GM18868 (cell line): Measurements from ENCODE around the gene PNCK.

ENCODE experiments used
- ATAC-seq: cut with Tn5 transposase; IDR thresholded peaks from one replicate; pipeline ENCODE4 v1.9.1; 2021; ENCODE audit warnings: mild to moderate bottlenecking, moderate library complexity; ENCODE audit not compliant: unreplicated experiment

The PNCK gene

DNA sequence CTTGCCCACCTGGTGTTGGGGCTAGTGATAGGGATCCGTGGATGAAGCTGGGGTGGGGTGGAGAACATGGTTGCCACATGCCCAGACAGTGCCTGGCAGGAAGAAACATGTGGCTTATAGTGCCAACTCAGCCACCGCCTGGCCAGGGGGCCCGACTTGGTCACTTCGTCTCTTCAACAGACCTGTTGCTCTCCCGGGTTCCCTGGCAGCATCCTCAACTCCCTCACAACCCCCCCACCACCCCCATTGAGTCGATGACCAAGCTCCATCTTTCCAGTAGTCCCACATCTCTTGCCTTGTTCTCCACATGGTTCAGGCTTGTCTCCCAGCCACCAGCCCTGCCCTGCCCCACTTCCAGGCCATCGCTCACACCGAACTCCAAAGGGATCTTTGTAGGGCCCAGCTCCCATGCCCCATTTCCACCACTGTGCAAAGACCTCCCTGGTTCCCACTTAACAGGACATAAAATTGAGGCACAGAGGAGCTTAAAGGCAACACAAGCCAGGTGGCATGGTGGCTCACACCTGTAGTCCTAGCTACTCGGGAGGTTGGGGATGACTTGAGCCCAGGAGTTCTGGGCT lies 7.8 kb downstream of the PNCK start:
- ATAC-seq: no peak

DNA sequence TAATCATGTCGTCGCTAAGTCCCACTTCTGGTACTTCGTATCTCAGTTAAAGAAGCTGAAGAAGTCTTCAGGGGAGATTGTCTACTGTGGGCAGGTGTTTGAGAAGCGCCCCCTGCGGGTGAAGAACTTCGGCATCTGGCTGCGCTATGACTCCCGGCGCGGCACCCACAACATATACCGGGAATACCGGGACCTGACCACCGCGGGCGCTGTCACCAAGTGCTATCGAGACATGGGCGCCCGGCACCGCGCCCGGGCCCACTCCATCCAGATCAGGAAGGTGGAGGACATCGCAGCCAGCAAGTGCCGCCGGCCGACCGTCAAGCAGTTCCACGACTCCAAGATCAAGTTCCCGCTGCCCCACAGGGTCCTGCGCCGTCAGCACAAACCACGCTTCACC lies 11.3 kb downstream of the PNCK start:
- no peak for ATAC-seq

DNA sequence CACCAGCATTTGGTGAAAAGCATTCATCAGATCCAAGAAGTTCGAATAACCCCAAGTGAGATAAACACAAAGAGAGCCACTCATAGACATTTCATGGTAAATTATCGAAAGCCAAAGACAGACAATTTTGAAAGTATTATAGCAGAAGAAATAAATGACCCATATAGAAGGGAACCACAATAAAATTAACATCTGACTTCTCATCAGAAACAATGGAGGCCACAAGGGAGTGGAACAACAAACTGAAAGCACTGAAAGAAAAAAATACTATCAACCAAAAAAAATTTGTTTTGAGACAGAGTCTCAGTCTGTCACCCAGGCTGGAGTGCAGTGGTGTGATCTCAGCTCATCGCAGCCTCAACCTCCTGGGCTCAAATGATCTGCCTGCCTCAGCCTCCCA lies 14.3 kb downstream of the PNCK start:
- ATAC-seq: no peak

DNA sequence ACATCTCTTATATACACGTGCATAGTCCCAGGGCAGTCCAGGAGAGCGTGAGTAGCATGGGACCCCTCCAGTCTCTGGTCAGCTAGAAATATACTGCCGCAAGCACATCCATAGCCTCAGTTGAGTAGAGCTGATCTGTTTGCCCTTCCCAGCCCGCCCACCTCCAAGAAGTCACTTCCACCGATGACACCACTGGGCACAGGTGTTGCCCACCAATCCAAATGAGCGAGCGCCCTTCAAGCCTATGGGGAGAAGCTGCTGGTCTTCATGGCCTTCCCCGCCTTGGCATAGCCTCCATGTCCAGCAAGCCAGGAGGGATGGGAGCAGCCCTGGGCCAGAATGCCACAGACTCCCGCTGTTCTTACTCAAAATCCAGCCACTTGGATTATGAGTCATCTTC lies 16.5 kb downstream of the PNCK start:
- no peak for ATAC-seq

DNA sequence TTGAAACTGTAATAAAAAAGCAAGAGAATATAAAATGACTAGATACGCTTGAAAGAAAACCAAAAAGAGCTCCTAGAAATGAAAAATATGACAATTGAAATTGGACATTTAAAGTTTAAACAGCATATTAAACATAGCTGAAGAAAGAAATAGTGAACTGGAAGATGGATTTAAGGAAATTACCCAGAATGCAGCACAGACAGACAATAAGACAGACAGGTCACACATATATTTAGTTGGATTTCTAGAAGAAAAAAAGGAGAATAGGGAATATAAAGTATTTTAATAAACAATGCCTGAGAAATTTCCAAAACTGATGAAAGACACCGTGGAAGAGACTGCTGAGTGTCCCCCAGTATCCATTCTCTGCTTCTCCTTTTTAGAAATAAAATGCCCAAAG lies 20.1 kb downstream of the PNCK start:
- no peak for ATAC-seq

DNA sequence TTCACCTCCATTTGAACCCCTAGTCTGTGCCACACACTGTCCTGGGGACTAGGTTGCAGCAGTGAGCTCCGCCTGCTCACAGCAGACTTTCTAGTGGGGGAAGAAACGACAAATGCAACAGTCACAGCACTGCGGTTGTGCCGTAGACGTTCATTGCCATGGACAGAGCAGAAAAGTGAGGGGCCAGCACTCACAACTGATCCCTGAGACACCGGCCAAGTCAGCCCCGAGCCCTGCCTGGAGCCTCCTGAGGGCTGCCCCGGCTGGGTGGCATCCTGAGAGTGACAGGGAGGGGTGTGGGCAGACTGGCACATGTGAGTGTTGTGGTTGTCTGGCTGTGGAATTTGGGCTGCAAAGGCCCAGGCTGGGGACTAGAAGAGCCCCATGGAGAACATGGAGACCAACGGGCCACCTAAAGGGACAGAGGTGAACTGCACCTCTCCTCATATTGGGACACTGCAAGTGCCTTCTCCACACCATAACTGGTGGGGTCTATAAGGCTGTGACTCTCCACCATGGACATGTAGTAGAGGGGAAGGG lies 22.0 kb downstream of the PNCK start:
- ATAC-seq: no peak

DNA sequence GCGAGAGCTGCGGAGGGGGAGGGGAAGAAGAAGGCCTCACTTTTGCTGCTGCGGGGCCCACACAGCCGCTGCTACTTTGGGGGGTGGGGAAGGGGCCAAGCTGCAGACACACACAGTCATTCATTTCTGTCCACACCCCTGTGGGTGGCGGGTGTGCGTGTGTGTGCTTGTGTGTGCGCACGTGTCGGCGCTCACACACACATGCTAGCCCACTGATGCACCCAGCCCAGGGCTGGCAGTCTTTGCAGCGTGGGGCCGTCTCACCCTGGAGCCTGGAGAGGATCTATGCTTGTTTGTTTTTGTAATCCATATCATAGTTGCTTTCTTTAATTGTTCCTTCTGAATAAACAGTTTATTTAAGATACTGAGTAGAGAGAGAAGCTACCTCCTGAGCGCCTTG lies 22.7 kb downstream of the PNCK start:
- no peak for ATAC-seq

DNA sequence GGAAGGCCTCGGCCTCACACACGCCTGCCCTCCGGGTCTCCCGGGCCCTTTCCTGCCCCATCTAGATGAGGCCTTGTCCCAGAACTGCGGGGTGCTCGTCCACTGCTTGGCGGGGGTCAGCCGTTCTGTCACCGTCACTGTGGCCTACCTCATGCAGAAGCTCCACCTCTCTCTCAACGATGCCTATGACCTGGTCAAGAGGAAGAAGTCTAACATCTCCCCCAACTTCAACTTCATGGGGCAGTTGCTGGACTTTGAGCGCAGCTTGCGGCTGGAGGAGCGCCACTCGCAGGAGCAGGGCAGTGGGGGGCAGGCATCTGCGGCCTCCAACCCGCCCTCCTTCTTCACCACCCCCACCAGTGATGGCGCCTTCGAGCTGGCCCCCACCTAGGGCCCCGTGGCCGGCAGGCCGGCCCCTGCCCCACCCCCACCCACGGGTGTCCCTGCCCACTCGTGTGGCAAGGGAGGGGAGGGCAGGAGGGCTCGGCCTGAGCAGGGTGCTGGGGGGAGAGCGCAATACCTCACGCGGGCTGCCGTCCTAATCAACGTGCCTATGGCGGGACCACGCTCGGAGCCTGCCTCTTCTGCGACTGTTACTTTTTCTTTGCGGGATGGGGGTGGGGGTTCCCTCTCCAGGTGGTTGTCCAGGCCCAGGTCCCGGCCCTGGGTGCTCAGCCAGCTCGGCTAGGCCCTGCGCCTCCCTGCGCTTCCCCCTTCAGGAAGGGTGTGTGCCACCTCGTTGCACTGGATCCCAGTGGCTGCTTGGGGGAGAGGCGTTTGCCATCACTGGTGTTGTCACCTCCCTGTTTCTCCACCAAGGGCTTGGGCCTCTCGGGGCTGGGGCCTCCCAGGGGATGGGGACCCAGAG lies 23.5 kb downstream of the PNCK start:
- no peak for ATAC-seq

DNA sequence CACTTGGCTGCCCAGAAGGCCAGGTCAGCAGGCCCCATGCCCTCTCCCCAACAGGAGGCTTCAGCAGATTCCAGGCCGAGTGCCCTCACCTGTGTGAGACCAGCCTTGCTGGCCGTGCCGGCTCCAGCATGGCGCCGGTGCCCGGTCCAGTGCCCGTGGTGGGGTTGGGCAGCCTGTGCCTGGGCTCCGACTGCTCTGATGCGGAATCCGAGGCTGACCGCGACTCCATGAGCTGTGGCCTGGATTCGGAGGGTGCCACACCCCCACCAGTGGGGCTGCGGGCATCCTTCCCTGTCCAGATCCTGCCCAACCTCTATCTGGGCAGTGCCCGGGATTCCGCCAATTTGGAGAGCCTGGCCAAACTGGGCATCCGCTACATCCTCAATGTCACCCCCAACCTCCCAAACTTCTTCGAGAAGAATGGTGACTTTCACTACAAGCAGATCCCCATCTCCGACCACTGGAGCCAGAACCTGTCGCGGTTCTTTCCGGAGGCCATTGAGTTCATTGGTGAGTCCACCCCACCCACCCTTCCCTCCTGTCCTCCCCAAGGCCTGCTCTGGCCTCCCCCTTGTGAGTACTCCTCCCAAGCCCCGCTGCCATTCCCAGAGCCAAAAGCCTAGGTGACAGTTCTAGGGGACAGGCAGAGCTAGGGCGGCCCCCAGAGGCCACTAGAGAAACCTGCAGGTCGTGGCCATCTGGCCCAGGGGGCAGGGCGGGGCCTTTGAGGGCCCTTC lies 24.3 kb downstream of the PNCK start:
- no peak for ATAC-seq

DNA sequence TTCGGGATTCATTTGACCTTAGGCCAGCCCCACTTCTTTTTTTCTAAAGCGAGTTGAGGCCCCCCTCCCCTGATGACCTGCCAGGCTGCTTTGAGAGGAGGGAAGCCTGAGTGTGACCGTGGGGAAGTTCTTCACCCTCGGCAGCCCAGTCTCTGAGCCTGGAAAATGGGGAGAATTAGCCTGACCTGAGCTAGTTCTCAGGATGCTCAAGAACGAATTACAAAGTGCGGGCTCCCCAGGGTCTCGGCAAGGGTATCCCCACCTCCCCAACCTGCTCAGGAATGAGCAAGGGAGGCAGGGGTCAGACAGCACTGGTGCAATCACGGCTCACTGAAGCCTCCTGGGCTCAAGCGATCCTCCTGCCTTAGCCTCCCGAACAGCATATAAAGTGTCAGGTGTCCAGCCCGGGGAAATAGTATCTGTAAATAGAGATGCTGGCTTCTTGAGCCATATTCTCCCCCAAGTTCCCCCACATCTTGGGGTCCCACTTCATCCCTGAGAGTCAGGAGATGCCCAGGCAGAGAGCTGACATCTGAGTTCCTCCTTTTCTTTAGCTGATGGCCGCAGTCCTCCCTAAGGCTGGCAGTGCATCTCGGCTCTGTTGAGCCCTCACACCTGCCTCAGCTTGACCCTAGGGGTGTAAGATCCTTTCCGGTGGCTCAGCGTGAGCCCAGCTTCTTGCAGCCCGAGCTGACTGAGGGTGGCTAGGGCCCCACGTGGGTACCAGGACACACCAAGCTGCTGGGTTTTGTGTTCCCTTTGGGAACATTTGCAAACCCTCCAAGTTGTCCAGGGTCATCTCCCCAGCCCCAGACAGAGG lies 25.0 kb downstream of the PNCK start:
- ATAC-seq: no peak

DNA sequence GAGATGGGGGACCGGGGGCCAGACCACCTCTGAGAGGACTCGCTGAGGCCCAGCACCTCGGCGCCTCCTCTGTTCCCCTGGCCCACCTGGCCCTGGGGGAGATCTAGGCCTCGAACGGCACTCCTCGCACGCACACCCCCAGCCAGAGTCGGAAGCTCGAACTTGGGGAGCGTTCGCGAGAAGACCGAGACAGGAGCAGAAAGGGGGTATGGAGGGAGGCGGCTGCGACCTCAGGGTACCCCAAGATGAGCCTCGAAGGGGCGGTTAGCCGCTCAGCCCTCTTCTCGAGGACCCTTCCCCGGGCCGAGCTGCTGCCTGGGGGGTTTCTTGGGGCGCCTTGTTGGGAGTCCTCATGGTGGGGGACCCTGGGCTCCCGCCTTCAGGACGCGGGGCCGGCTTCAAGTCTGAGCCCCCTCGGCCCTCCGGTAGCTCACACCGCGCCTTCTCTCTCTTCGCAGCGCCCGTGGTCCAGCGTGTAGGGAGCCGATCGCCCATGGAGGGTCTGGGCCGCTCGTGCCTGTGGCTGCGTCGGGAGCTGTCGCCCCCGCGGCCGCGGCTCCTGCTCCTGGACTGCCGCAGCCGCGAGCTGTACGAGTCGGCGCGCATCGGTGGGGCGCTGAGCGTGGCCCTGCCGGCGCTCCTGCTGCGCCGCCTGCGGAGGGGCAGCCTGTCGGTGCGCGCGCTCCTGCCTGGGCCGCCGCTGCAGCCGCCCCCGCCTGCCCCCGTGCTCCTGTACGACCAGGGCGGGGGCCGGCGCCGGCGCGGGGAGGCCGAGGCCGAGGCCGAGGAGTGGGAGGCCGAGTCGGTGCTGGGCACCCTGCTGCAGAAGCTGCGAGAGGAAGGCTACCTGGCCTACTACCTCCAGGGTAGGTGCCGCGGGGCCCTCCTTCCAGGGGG lies 25.9 kb downstream of the PNCK start:
- ATAC-seq: no peak

DNA sequence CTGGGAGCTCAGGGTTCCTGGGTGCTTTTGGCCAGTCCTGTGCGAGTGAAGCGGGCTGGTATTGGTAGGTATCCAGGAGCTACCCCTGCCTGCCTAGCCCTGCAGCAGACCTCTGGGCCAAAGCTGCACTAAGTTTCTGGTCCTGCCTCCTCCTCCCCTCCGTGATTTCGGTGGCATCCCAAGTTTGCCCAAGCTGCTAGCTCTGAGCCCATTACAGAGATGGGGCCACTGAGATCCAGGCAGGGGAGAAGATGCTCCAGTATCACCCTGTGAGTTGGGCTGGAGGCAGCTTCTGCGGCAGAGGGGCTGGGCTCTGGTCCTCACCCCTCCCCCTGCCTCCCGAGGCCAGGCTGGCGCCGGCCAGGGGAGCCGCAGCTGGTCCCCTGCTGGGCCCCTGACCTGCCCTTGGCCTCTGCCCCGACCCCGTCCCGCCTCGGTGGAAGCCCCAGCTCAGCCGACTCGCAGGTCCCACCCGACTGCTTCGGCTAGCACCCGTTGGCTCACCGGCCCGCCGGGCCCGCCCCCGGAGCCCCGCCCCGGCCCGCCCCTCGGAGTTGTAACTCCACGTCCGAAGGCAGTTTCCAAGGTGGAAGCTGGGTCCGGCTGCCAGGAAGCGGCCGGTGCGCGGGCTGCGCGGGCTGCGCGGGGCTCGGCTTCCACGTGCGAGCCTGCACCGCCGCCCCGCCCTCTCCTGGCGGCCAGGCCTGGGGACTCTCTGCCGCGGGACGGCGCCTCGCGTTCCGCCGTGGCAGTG lies 26.8 kb downstream of the PNCK start, which contains the start of gene DUSP9:
DUSP9 (plus strand) TSS at position 584 of the 754 bp plus-strand sequence. CDS start 751 bp downstream, outside the sequence.
- ATAC-seq: no peak

DNA sequence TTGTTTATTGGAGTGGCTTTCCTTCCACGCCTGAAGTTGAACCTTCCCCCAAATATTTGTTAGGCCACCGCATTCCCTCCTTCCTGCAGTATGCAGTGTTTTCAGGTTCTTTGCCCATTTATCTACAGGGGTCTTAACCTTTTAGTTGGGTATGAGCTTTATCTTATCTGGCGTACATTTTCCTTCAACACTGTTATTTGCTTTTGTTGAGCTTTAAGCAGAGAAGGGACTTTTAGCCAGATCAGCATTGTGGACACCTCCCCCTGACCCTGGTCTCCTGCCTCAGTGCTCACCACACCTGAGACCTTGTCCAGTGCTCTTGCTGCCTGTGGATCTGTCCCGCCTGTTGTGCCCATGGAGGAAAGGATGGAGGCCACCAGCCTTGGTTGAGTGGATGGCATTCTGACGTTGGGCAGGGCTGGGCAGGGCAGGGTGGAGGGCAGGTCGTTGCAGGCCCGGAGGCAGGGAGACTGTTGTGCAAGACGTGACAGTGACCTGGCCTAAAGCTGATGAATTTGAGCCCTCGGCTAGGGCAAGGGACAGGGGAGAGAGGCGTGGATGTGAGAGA lies 27.6 kb downstream of the PNCK start:
- ATAC-seq: no peak

DNA sequence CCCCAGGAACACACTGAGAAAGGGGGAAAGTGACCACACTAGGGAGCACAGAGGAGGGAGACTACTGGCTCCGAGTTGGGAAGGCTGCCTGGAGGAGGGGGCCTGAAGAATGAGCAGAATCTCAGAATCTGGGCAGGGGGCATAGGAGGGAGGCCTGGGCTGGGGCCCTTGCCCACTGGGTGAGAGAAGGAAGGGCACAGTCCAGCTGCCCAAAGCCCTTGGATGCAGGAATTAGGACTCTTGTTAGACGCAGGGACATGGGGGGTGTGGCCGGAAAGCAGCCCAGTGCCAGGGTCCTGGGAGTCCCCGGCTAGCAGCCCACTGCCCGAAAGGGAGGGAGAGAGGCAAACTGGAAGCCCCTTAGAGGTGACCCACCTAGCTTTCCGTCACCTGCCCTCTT lies 28.5 kb downstream of the PNCK start:
- no peak for ATAC-seq

DNA sequence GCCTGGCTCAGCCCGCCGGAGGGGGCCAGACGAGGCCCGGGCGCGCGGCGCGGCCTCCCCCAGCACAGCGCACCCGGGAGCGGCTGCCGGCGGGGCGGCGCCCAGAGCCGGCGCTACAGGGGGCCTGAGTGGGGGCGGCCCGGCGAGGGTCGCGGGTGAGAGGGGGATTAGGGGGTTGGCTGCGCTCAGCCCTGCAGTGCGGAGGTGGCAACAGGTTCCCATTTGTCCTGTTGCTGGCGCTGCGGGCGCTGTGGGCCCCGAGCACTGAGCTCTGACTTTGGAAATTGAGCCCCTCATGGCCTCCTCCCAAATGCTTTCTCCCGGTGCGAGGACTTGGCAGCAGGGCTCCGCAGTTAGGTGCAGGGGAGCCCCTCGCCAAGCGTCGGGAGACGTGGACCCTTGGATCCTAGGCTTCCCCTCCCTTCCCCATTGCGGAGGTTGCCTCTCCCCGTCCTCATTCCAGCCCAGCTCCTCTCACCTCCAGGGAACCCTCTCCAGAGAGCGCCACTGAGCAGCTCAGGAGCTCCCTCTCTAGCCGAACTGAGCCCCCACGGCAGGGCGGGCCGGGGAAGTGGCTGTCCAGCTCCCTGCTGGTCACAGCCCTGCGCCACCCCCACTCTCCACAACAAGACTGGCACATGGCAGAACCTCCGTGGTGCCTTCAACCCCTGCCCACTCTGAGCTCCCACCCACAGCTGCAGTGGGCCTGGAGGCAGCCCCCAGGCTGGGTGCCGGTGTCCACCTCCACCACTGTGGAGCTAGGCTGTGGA lies 29.1 kb downstream of the PNCK start:
- ATAC-seq: no peak

DNA sequence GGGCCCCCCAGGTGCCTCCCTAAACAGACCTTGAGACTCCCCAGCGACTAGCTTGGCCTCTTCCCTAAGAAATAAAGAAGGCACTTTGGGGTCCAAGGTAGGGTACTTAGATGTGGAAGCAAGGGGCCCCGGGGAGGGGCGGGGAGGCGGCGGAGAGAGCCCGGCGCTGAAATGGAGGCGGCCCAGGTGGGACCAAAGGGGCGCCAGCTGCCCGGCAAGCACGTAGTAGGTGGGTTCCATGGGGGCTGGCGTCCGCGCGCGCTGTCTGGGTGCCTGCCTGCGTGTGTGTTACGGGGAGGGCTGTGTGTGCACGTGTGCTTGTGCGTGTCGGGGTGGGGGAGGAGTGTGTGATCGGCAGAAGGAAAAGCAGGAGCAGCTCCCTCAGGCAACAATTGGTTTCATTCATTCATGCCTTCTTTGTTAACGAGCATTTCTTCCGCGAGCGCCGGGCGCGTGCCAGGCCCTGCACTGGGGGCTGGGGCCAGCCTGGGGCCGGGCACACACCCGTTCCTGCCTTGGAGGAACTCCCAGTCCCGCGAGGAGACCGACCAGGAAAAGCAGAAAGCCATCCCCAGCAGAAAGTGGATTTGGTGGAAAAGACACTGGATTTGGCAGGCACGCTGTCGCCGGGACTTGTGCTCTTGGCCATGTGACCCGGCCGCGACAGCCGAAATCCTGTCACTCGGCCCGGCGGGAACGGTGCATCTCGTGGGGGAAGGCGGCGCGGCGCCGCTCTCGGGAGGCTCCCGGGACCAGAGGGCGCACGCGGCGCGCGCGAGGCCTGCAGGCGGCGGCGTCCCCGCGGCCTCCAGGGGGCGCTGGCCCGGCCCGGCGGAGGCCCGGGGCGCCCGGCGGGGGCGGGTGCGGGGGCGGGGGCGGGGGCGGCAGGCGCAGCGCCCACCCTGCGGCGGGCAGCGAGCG lies 29.9 kb downstream of the PNCK start:
- ATAC-seq: no peak
